Germinal center (tissue), 1 donor: ENCODE results near the gene GTF2IRD1.
A peak's percentile ranks its signal among the peaks of the same experiment; 100 is the strongest.
"Not testable (repeated sequence)": the region's sequence is repeated elsewhere in the genome, so short reads cannot be mapped to it uniquely, and the experiment has no call there.

Source experiments
- DNase-seq: peaks from one replicate; pipeline ENCODE4 v3.0.0; 2012; ENCODE audit warnings: mixed read lengths, low spot score

GTF2IRD1 gene

DNA sequence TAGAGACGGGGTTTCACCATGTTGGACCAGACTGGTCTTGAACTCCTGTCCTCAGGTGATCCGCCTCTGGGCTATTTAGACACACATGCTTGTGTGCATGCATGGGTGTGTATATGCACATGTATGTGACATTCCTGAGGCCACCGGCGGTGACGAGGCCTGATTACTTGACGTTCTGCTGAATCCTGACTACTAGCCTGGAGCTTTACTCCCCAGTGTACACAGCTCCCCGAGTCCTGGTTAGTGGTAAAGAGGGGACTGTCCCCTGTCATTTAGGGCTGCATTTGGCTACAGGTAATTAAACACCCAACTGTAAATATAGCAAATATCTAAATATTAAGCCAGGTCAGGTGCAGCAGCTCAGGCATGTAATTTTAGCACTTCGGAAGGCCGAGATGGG is 14.2 kb downstream of the GTF2IRD1 start:
- DNase-seq, result peak; percentile 52

GRCh38 chr7:74470504-74470903 is 16.8 kb downstream of the GTF2IRD1 start:
- no peak for DNase-seq

GRCh38 chr7:74473116-74473515 is 19.4 kb downstream of the GTF2IRD1 start:
- no peak for DNase-seq

- no peak for DNase-seq
Measured at GRCh38 chr7:74474271-74474865, 20.7 kb downstream of the GTF2IRD1 start.

GRCh38 chr7:74475243-74475986 is 21.7 kb downstream of the GTF2IRD1 start:
- peak; percentile 67 for DNase-seq

GRCh38 chr7:74475987-74476350 is 22.3 kb downstream of the GTF2IRD1 start:
- no peak for DNase-seq

DNA sequence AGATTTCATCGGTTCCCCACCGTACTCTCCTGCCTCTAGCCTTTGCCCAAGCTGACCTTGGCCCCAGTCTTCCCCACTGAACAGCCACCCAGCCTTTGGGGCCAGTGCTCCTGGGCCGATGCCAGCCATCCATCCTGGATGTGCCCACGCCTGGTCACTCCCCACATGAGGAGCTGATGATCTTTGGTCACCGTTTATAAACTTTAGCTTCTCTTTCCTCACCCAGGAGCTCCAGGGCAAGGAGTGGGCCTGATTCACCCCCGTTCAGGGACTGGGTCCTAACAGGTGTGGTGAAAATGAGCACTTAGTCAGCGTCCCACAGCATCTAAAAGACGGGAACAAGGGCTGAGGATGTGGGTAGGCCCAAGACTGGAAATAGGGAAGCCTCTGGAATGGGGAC is 22.9 kb downstream of the GTF2IRD1 start:
- no peak for DNase-seq

GRCh38 chr7:74478671-74479065 is 25.0 kb downstream of the GTF2IRD1 start:
- no peak for DNase-seq

DNA sequence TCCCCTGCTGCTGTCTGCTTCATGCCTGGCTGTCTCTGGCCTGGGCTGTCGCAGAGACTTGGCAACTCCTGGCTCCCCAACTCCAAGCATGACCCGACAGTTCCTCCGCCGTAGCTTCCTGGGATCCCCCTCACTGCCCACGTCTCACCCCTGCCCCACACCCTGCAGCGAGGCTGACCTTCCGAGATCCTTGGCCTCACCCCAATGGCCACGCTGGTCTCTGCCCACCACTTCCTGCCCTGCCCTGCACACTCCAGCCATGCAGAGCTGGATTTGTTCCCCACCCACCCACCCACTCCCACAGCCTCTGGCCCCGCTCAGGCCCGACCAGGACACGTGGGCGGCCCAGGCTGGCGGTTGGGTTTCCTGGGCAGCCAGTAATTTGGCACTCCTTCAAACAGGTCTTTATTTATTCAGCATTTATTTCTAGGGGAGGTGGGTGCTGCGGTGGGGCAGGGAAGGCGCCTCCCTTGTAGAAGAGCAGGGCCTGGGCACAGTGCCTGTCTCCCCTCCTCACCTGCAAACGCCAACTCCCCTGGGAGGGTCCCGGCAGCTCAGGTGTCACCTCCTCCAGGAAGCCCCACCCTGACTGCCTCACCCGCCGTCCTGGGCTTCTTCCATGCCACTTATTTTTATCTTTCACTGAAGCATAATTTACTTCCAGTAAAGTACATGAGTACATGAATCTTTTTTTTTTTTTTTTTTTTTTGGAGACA is 25.5 kb downstream of the GTF2IRD1 start:
- no peak for DNase-seq

- DNase-seq, result no peak
Measured at GRCh38 chr7:74479961-74480829, 26.5 kb downstream of the GTF2IRD1 start.

GRCh38 chr7:74480861-74481417 is 27.2 kb downstream of the GTF2IRD1 start:
- DNase-seq, result no peak

DNA sequence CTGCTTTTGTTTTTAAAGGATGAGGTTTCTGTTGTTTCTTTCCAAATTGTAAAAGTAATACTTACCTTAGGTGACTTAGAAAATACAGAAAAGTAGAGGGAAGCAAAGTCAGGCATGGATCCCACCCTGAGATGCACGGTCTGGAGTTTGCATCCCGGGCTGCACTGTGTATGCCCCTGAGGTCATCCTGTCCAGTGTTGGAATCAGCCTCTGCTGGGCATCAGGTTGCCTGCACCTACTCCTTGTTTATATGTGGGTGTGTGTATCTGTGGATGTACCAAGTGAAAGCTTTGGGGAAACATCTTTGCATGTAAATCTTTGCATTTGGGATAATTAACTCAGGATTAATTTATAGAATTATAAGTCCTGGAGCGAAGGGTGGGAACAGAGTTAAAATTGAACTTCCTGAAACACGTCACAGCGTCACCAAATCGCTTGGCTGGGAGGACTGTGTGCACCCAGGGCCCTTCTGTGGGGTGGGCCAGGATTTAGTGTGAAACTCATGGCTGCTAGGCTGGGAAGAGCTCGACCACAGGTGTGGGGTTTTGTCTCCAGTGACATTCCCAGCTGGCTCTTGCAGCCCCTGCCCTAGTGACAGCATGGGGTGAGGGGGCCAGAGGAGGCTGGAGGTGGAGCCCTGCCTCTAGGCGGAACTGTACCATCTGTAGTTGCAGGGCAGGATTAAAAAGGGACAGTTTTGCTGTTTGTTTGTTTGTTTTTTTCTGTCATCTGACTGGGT is 27.9 kb downstream of the GTF2IRD1 start:
- DNase-seq, result no peak

- DNase-seq, result no peak
Measured at GRCh38 chr7:74482197-74482467, 28.4 kb downstream of the GTF2IRD1 start.

DNA sequence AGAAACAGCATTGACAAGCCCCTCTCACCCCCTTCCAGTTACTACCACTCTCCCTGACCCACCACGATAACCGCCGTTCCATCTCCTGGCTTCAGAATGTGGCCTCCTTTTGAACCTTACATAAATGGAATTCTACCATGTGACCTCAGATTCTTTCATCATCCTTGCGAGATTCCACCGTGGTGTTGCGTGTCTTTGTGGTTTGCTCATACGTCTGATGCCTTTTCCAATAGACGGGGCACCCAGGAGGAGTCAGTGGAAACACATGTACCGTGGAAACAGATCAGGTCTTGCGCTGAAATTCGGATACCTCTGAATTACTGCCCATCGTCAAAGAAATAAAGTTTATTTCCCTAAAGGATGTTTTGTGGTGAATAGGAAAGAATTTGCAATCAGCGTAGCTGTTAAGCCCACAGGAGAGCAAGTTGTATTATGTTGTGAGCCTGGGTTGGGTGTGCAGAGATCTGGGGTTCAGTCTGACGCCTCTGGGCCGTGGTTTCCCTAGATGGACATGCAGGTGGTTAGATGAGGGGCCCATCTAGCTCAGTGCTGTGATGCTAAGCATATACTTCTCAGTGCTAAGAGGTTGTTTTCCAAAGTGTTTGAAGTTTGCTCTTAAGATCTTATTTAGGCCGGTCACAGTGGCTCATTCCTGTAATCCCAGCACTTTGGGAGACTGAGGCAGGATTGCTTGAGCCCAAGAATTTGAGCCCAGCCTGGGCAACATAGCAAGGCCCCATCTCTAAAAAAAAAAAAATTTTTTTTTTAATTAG is 29.1 kb downstream of the GTF2IRD1 start:
- no peak for DNase-seq

DNA sequence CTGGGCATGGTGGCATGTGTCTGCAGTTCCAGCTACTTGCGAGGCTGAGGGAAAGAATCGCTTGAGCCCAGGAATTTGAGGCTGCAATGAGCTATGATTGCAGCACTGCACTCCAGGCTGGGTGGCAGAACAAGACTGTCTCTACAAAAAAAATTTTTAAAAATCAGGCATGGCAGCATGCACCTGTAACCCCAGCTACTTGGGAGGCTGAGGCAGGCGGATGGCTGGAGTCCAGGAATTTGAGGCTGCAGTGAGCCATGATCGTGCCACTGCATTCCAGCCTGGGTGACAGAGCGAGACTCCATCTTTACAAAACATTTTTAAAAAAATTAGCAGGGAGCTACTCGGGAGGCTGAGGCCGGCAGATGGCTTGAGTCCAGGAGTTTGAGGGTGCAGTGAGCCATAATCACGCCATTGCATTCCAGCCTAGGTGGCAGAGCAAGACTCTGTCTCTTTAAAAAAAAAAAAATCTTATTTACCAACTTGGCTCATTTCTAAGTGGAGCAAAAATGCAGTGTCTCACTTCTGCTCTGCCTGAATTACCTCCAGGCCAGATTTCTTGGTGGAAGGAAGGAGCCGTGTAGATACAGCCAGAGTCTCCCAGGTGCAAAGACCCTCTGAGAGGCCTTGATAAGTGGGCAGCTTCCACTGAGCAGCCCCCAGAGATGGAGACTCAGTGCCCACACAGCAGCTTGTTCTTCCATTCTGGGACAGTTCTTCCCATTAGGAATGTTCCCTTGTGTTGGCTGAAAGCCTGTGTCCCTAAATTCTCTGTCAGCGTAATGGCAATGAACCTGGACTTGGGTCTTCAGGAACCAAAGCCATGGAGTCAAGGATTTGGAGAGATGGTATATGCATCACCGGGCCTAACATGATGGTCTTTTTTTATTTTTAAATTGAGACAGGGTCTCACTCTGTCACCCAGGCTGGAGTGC is 30.0 kb downstream of the GTF2IRD1 start:
- no peak for DNase-seq

DNA sequence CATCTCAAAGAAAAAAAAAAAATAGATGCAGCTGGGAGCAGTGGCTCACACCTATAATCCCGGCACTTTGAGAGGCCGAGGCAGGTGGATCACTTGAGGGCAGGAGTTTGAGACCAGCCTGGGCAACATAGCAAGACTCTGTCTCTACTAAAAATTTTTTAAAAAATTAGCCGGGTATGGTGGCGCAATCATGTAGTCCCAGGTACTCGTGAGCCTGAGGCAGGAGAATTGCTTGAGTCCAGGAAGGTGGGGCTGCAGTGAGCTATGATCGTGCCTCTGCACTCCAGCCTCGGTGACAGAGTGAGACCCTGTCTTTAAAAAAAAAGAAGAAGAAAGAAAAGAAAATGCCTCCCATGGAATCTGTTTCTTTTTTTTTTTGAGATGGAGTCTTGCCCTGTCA is 31.9 kb downstream of the GTF2IRD1 start:
- DNase-seq, result no peak

GRCh38 chr7:74488518-74489030 is 34.9 kb downstream of the GTF2IRD1 start:
- DNase-seq, result not testable (repeated sequence)

DNA sequence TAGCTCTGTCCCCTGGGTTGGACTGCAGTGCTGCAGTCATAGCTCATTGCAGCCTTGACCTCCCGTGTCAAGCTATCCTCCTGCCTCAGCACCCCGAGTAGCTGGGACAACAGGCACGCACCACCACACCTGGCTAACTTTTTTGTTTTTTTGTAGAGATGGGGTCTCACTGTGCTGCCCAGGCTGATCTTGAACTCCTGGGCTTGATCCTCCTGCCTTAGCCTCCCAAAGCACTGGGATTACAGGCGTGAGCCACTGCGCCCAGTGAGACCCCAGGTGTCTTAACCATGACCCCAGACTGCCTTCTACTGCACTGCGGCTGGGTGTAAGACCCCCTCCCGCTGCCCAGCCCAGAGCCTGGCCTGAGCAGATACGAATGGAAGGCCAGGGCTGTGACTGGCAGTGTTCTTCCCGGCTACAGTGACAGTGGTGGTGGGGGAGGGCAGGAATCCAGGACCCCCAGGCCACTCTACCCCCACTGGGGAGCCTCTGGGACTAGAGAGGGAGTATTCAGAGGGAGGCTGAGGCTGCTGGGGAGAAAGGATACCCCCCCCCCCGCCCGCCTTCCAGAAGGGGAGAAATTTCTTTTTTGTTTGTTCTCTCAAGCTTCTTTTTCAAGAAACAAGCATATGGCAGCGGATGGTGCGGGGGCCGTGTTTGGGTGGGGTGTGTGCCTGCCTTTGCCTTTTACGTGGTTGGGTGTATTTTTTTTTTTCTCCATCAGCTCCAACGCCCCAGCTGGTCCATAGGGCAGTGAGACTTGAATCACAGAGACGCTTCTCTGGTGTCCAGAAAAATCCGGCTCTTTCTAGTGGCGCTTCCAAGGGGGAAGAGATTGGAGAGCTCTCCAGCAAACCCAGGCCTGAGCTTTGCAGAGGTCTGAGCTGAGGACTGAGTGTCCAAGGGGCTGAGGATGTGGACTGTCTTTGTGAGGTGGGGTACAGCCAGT is 36.6 kb downstream of the GTF2IRD1 start:
- no peak for DNase-seq
